Ascending aorta (tissue), 2 donors: ENCODE results near the gene JAKMIP1. TPM values are rescaled to one million over a fixed set of nuclear protein-coding genes. Genes with fewer than 3 reads are reported as not detected.

Experiments
- DNase-seq, 2 donors: peaks; one replicate each; pipeline ENCODE4 v3.0.0-alpha.2; 2019; ENCODE audit warnings: low spot score in 2 of 2
- H3K27ac ChIP-seq, 2 donors: fragments of 200-600 bp; sonication (generic); one replicate each; pipeline ENCODE4 v1.5.1; 2016 to 2017; ENCODE audit warnings: mild to moderate bottlenecking in 1 of 2
- H3K27me3 ChIP-seq: fragments of 200-600 bp; sonication (generic); one replicate; pipeline ENCODE4 v1.5.1; 2017
- H3K36me3 ChIP-seq, 2 donors: fragments of 200-600 bp; sonication (generic); one replicate each; pipeline ENCODE4 v1.5.1; 2016
- H3K4me1 ChIP-seq, 2 donors: fragments of 200-600 bp; sonication (generic); one replicate each; pipeline ENCODE4 v1.5.1; 2016 to 2017; ENCODE audit warnings: mild to moderate bottlenecking in 1 of 2
- H3K4me3 ChIP-seq, 2 donors: fragments of 200-600 bp; sonication (generic); one replicate each; pipeline ENCODE4 v1.5.1; 2016 to 2017; ENCODE audit warnings: mild to moderate bottlenecking in 1 of 2
- H3K9me3 ChIP-seq, 2 donors: fragments of 200-600 bp; sonication (generic); one replicate each; pipeline ENCODE4 v1.5.1; 2016
- intact Hi-C: fragments of 100-400 bp; cut with DNase I; formaldehyde crosslinking; loops from one replicate; pipeline ENCODE4 v1.15.1; 2023
- total RNA-seq: library from RNA; depleted of rRNA; stranded (reverse); fragments of >200 nt; gene quantifications from one replicate; pipeline ENCODE4 v1.1.0, GENCODE V29; 2016
- TF ChIP-seq, protein P1 (sequence below), 3 experiments: fragments of 200-600 bp in 2 of 3; fragments of 450-650 bp in 1 of 3; sonication (generic) in 2 of 3; IDR thresholded peaks; one replicate each; pipeline ENCODE4 v1.5.1; 2016 to 2019; ENCODE audit warnings: antibody characterized with exemption in 3 of 3, mild to moderate bottlenecking in 1 of 3, moderate library complexity in 1 of 3

Gene JAKMIP1
- total RNA-seq, 1 donor from 2014 or later: not detected

- no peaks in the 10 kb centered on the region for H3K27me3 ChIP-seq
- TF ChIP-seq, protein P1, sequence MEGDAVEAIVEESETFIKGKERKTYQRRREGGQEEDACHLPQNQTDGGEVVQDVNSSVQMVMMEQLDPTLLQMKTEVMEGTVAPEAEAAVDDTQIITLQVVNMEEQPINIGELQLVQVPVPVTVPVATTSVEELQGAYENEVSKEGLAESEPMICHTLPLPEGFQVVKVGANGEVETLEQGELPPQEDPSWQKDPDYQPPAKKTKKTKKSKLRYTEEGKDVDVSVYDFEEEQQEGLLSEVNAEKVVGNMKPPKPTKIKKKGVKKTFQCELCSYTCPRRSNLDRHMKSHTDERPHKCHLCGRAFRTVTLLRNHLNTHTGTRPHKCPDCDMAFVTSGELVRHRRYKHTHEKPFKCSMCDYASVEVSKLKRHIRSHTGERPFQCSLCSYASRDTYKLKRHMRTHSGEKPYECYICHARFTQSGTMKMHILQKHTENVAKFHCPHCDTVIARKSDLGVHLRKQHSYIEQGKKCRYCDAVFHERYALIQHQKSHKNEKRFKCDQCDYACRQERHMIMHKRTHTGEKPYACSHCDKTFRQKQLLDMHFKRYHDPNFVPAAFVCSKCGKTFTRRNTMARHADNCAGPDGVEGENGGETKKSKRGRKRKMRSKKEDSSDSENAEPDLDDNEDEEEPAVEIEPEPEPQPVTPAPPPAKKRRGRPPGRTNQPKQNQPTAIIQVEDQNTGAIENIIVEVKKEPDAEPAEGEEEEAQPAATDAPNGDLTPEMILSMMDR (IDR thresholded peaks at IDR 0.05): no peak
- intact Hi-C loops: no loop called here
- H3K36me3 ChIP-seq: no peaks in the 10 kb centered on the region
- H3K27ac ChIP-seq: no peak overlapping the region
- no peak for DNase-seq
- H3K9me3 ChIP-seq: no peaks in the 10 kb centered on the region
- H3K4me3 ChIP-seq: no peak overlapping the region
- H3K4me1 ChIP-seq: no peaks in the 10 kb centered on the region
Measured at GRCh38 chr4:6048537-6048936, 151.8 kb downstream of the JAKMIP1 start.

DNA sequence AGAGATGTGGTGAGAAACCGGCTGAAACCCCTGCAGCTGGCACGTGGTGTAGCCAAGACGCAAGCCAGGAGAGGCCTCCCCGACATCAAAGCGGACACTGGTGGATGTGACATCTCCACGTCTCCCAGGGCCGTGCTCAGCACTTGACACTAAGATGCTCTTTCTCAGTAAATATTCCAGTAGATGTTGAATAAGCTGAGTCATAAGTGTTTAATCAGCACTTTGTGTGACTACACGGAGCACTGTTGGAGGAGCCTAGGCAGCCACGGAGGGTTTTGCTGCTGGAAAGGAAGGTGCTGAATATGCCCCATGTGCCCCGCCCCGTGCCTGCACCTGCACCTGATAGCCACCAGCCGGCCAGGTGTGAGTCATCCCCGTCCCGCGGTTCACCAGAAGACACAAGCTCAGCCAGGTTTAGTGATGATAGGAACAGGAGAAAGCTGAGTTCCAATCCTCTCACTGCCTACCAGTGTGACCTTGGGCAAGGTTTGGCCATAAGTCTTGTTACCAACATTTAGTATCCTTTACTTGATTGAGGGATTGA is 153.1 kb downstream of the JAKMIP1 start:
- Histone ChIP-seq H3K36me3 (no peaks in the 10 kb centered on the region), H3K9me3 (no peaks in the 10 kb centered on the region), H3K4me1 (no peaks in the 10 kb centered on the region), H3K27me3 (no peaks in the 10 kb centered on the region), H3K4me3 (no peak overlapping the region), H3K27ac (no peak overlapping the region)
- TF ChIP-seq, protein P1 (IDR thresholded peaks at IDR 0.05): no peak
- intact Hi-C loops: no loop called here
- no peak for DNase-seq

DNA sequence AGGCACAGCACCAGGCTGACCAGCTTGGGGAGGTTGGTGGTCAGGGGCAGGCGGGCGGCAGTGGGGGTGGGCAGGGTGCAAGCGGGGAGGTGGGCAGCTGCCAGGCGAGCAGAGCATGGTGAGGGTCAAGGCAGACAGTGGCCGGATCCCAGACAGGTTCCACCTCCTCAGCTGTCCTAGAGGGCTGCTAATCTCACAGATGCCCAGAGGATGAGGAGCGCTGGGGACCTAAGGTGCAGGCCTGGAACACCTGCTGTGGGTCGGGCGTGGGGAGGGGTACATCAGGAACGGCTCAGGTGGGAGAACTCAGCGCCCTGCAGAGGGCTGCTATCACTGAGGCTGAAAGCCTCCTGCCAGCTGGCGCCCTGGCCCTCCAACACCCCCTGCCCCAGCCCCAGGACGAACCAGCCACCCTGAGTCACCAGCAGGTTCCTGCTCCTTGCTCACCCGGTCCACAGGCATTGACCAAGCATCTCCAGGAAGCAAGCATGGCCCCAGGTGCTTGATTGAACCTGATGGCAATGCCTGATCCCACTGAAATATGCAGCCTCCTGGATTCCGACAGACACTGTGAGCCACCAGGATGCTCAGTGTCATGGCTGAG is 153.7 kb downstream of the JAKMIP1 start:
- H3K27ac ChIP-seq: no peak overlapping the region
- H3K4me3 ChIP-seq: no peak overlapping the region
- H3K27me3 ChIP-seq: no peaks in the 10 kb centered on the region
- no peak for DNase-seq
- no peaks in the 10 kb centered on the region for H3K9me3 ChIP-seq
- intact Hi-C loops: no loop called here
- no peaks in the 10 kb centered on the region for H3K36me3 ChIP-seq
- no peaks in the 10 kb centered on the region for H3K4me1 ChIP-seq
- TF ChIP-seq, protein P1 (IDR thresholded peaks at IDR 0.05): no peak

GRCh38 chr4:6044805-6045204 is 155.5 kb downstream of the JAKMIP1 start:
- Histone ChIP-seq H3K4me1 (no peaks in the 10 kb centered on the region), H3K27ac (no peak overlapping the region), H3K9me3 (no peaks in the 10 kb centered on the region), H3K36me3 (no peaks in the 10 kb centered on the region), H3K4me3 (no peak overlapping the region), H3K27me3 (no peaks in the 10 kb centered on the region)
- intact Hi-C loops: no loop called here
- TF ChIP-seq, protein P1 (IDR thresholded peaks at IDR 0.05): no peak
- DNase-seq: no peak

GRCh38 chr4:6044276-6044675 is 156.1 kb downstream of the JAKMIP1 start:
- Histone ChIP-seq H3K27ac (no peak overlapping the region), H3K4me3 (no peak overlapping the region), H3K4me1 (no peaks in the 10 kb centered on the region), H3K9me3 (no peaks in the 10 kb centered on the region), H3K27me3 (no peaks in the 10 kb centered on the region), H3K36me3 (no peaks in the 10 kb centered on the region)
- intact Hi-C loops: no loop called here
- TF ChIP-seq, protein P1 (IDR thresholded peaks at IDR 0.05): no peak
- no peak for DNase-seq
